BE2C (cell line): ENCODE data around the gene SLC13A5.

Source experiments
- DNase-seq: peaks from one replicate; pipeline ENCODE4 v3.0.0-alpha.2; 2020
- H3K27me3 ChIP-seq: fragments of 250-450 bp; sonication (Bioruptor Pico); 2 replicates; pipeline ENCODE4 v1.5.1; 2020; ENCODE audit warnings: mild to moderate bottlenecking
- H3K36me3 ChIP-seq: fragments of 250-450 bp; sonication (Bioruptor Pico); 2 replicates; pipeline ENCODE4 v1.5.1; 2020; ENCODE audit warnings: mild to moderate bottlenecking
- H3K4me1 ChIP-seq: fragments of 250-450 bp; sonication (Bioruptor Pico); 2 replicates; pipeline ENCODE4 v1.5.1; 2020
- H3K4me3 ChIP-seq: 2 replicates; pipeline ENCODE4 v1.5.1; 2011; ENCODE audit warnings: low read depth, low read length
- H3K9me3 ChIP-seq: fragments of 250-450 bp; sonication (Bioruptor Pico); 2 replicates; pipeline ENCODE4 v1.5.1; 2020
- CTCF ChIP-seq: IDR thresholded peaks from 2 replicates; pipeline ENCODE4 v1.5.1; 2012; ENCODE audit warnings: mild to moderate bottlenecking, low read depth, low read length

SLC13A5 gene

GRCh38 chr17:6691546-6691945 lies 21.6 kb downstream of the SLC13A5 start:
- no peak for TF ChIP-seq CTCF
- DNase-seq: no peak
- no peaks in the 10 kb centered on the region for H3K36me3 ChIP-seq
- H3K4me3 ChIP-seq: no peak overlapping the region
- no peaks in the 10 kb centered on the region for H3K27me3 ChIP-seq
- no peaks in the 10 kb centered on the region for H3K9me3 ChIP-seq
- no peaks in the 10 kb centered on the region for H3K4me1 ChIP-seq

- no peak for DNase-seq
- H3K36me3 ChIP-seq: no peaks in the 10 kb centered on the region
- no peak overlapping the region for H3K4me3 ChIP-seq
- no peaks in the 10 kb centered on the region for H3K9me3 ChIP-seq
- no peaks in the 10 kb centered on the region for H3K27me3 ChIP-seq
- no peaks in the 10 kb centered on the region for H3K4me1 ChIP-seq
- TF ChIP-seq CTCF: no peak
Measured at GRCh38 chr17:6690641-6691040, 22.5 kb downstream of the SLC13A5 start.

- no peak for DNase-seq
- Histone ChIP-seq H3K27me3 (no peaks in the 10 kb centered on the region), H3K36me3 (no peaks in the 10 kb centered on the region), H3K4me3 (no peak overlapping the region), H3K9me3 (no peaks in the 10 kb centered on the region), H3K4me1 (no peaks in the 10 kb centered on the region)
- no peak for TF ChIP-seq CTCF
Measured at GRCh38 chr17:6688944-6689343, 24.2 kb downstream of the SLC13A5 start.

GRCh38 chr17:6686026-6686425 lies 27.1 kb downstream of the SLC13A5 start:
- Histone ChIP-seq H3K4me3 (no peak overlapping the region), H3K36me3 (no peaks in the 10 kb centered on the region), H3K27me3 (no peaks in the 10 kb centered on the region), H3K4me1 (no peaks in the 10 kb centered on the region), H3K9me3 (no peaks in the 10 kb centered on the region)
- DNase-seq: no peak
- TF ChIP-seq CTCF: no peak

GRCh38 chr17:6684881-6685767 lies 28.0 kb downstream of the SLC13A5 start:
- TF ChIP-seq CTCF: no peak
- Histone ChIP-seq H3K4me3 (no peak overlapping the region), H3K27me3 (no peaks in the 10 kb centered on the region), H3K4me1 (no peaks in the 10 kb centered on the region), H3K36me3 (no peaks in the 10 kb centered on the region), H3K9me3 (no peaks in the 10 kb centered on the region)
- DNase-seq: no peak

- Histone ChIP-seq H3K27me3 (no peaks in the 10 kb centered on the region), H3K4me3 (no peak overlapping the region), H3K4me1 (no peaks in the 10 kb centered on the region), H3K36me3 (no peaks in the 10 kb centered on the region), H3K9me3 (no peaks in the 10 kb centered on the region)
- no peak for TF ChIP-seq CTCF
- no peak for DNase-seq
Measured at GRCh38 chr17:6684460-6684783, 28.7 kb downstream of the SLC13A5 start.
